Measurements from ENCODE around the gene SLC26A4. TPM values are rescaled to one million over a fixed set of nuclear protein-coding genes. Genes with fewer than 3 reads are reported as not detected.
"Not testable (repeated sequence)": the region's sequence is repeated elsewhere in the genome, so short reads cannot be mapped to it uniquely, and the experiment has no call there.

SLC26A4 gene
- total and polyA plus RNA-seq, 9 of the 15 experiments (the other 6 are each of a cell fraction or from before 2014, with no cell fraction given) = 0.09 to 1.2 (median 0.33) TPM

GRCh38 chr7:107638594-107638993, 22.0 kb upstream of the SLC26A4 start:
- no peak overlapping the region for H3K4me2 ChIP-seq (ENCODE audit: insufficient read depth, low read length)

DNA sequence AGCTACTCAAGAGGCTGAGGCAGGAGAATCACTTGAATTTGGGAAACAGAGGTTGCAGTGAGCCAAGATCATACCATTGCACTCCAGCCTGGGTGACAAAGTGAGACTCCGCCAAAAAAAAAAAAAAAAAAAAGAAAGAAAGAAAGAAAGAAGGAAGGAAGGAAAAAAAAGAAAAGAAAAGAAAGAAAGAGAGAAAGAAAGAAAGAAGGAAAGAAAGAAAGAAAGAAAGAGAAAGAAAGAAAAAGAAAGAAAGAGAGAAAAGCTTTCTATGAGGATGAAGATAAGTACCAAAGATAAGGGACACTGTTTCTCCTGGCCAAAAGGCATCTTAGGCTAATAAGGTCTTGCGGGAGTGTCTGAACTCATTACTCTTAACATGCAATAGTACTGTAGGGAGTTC, 21.6 kb upstream of the SLC26A4 start:
- in situ Hi-C loops (cut with MboI); H3K4me1 ChIP-seq (replicated peaks in 1 of 2; ENCODE audit: control insufficient read depth in 2 of 2, insufficient read depth in 2 of 2, low read length in 2 of 2); H3K9ac ChIP-seq (ENCODE audit: insufficient read depth in 1 of 2, low read depth in 2 of 2, low read length in 2 of 2); H3K79me2 ChIP-seq (ENCODE audit: control insufficient read depth, insufficient read depth, low read length); DNase-seq (ENCODE audit: extremely low read depth in 1 of 4, low spot score in 3 of 4); FAIRE-seq; H3K4me2 ChIP-seq (ENCODE audit: insufficient read depth, low read length); ATAC-seq; intact Hi-C loops (cut with micrococcal nuclease); POLR2A ChIA-PET; H3K36me3 ChIP-seq (ENCODE audit: control insufficient read depth, insufficient read depth, low read length); H3K4me3 ChIP-seq; H3K27me3 ChIP-seq (ENCODE audit: control insufficient read depth in 2 of 2, insufficient read depth in 2 of 2, low read length in 2 of 2); H2AFZ ChIP-seq (ENCODE audit: low read depth, low read length); H4K20me1 ChIP-seq (replicated peaks; ENCODE audit: control insufficient read depth, insufficient read depth, low read length); H3K9me3 ChIP-seq (replicated peaks; ENCODE audit: control insufficient read depth, insufficient read depth, low read depth, low read length); H3K27ac ChIP-seq (ENCODE audit: extremely low read depth, low read depth, low read length); BruUV-seq (replicated peaks); CTCF ChIA-PET (ENCODE audit: low intra/inter-chr PET ratio); H3K9me1 ChIP-seq (ENCODE audit: control insufficient read depth, insufficient read depth, low read length): not testable (repeated sequence)
- WGBS (ENCODE audit: insufficient coverage, low coverage, missing lambda C conversion rate) = 8% methylated on average over 2 of the region's 2 CpGs
- TF ChIP-seq KDM1A (IDR thresholded peaks at IDR 0.05) = 0 out of 4 replicates have a peak, but pooled peaks have one; percentile 27 to 29
- TF ChIP-seq, protein P1, sequence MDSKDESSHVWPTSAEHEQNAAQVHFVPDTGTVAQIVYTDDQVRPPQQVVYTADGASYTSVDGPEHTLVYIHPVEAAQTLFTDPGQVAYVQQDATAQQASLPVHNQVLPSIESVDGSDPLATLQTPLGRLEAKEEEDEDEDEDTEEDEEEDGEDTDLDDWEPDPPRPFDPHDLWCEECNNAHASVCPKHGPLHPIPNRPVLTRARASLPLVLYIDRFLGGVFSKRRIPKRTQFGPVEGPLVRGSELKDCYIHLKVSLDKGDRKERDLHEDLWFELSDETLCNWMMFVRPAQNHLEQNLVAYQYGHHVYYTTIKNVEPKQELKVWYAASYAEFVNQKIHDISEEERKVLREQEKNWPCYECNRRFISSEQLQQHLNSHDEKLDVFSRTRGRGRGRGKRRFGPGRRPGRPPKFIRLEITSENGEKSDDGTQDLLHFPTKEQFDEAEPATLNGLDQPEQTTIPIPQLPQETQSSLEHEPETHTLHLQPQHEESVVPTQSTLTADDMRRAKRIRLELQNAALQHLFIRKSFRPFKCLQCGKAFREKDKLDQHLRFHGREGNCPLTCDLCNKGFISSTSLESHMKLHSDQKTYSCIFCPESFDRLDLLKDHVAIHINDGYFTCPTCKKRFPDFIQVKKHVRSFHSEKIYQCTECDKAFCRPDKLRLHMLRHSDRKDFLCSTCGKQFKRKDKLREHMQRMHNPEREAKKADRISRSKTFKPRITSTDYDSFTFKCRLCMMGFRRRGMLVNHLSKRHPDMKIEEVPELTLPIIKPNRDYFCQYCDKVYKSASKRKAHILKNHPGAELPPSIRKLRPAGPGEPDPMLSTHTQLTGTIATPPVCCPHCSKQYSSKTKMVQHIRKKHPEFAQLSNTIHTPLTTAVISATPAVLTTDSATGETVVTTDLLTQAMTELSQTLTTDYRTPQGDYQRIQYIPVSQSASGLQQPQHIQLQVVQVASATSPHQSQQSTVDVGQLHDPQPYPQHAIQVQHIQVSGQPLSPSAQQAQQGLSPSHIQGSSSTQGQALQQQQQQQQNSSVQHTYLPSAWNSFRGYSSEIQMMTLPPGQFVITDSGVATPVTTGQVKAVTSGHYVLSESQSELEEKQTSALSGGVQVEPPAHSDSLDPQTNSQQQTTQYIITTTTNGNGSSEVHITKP (IDR thresholded peaks at IDR 0.05; ENCODE audit: partially characterized antibody) = peak; percentile 24
- TF ChIP-seq ZNF512 (tag; IDR thresholded peaks at IDR 0.05) = peak; percentile 96
- TF ChIP-seq CTBP1 (IDR thresholded peaks at IDR 0.05; ENCODE audit: borderline replicate concordance) = peak; percentile 39; the same call in 1 of the 2 replicates

More at GRCh38 chr7:107638594-107638993, 22.0 kb upstream of the SLC26A4 start:
- CTCF ChIA-PET (ENCODE audit: low intra/inter-chr PET ratio) = interaction anchor here (0.6 kb wide), 1 partner anchor 25 kb away, joined by 3 read pairs; no protein-coding TSS in a partner anchor
- peaks cover 4 to 6% of the 10 kb centered on the region in 2 experiments; a peak in 2 of 5 replicates for H3K27me3 ChIP-seq (ENCODE audit: control insufficient read depth in 2 of 2, insufficient read depth in 2 of 2, low read length in 2 of 2)
- H3K27ac ChIP-seq (ENCODE audit: extremely low read depth, low read depth, low read length) = no peak overlapping the region
- 0% methylated on average over 1 of the region's 1 CpG for WGBS (ENCODE audit: insufficient coverage, low coverage, missing lambda C conversion rate)
- no peaks in the 10 kb centered on the region for H3K4me1 ChIP-seq (replicated peaks in 1 of 2; ENCODE audit: control insufficient read depth in 2 of 2, insufficient read depth in 2 of 2, low read length in 2 of 2)
- BruUV-seq (replicated peaks) = no TSS peak
- no peak overlapping the region for H3K4me3 ChIP-seq
- in situ Hi-C loops (cut with MboI) (no loop called here), intact Hi-C loops (cut with micrococcal nuclease) (no loop called here)
- no peaks in the 10 kb centered on the region for H3K36me3 ChIP-seq (ENCODE audit: control insufficient read depth, insufficient read depth, low read length)
- H4K20me1 ChIP-seq (replicated peaks; ENCODE audit: control insufficient read depth, insufficient read depth, low read length) = no peaks in the 10 kb centered on the region
- H3K9me3 ChIP-seq (replicated peaks; ENCODE audit: control insufficient read depth, insufficient read depth, low read depth, low read length) = no peaks in the 10 kb centered on the region
- POLR2A ChIA-PET = interaction anchor here (1.0 kb wide), 1 partner anchor 16 kb away, joined by 3 read pairs; no protein-coding TSS in a partner anchor
- DNase-seq (ENCODE audit: extremely low read depth in 1 of 4, low spot score in 3 of 4) = no peak
- no peaks in the 10 kb centered on the region for H3K79me2 ChIP-seq (ENCODE audit: control insufficient read depth, insufficient read depth, low read length)
- FAIRE-seq = no peak
- TF ChIP-seq BRF2 (IDR thresholded peaks at IDR 0.05; ENCODE audit: borderline replicate concordance, insufficient read depth, insufficient read length) (no peak), SPI1 (IDR thresholded peaks at IDR 0.05; ENCODE audit: borderline replicate concordance, low read depth, low read length) (peak; percentile 98), CBFA2T3 (IDR thresholded peaks at IDR 0.05) (no peak)
- no peak overlapping the region for H3K9ac ChIP-seq (ENCODE audit: insufficient read depth in 1 of 2, low read depth in 2 of 2, low read length in 2 of 2)
- H2AFZ ChIP-seq (ENCODE audit: low read depth, low read length) = no peak overlapping the region
- H3K9me1 ChIP-seq (ENCODE audit: control insufficient read depth, insufficient read depth, low read length) = no peaks in the 10 kb centered on the region
- no peak for ATAC-seq
